Measurements from ENCODE around the gene TBC1D5. TPM values are rescaled to one million over a fixed set of nuclear protein-coding genes. Genes with fewer than 3 reads are reported as not detected.
"Not testable (repeated sequence)": the region's sequence is repeated elsewhere in the genome, so short reads cannot be mapped to it uniquely, and the experiment has no call there.

Gene TBC1D5
- total RNA-seq, 2 donors from 2014 or later: 46.8 to 71.1 TPM

DNA sequence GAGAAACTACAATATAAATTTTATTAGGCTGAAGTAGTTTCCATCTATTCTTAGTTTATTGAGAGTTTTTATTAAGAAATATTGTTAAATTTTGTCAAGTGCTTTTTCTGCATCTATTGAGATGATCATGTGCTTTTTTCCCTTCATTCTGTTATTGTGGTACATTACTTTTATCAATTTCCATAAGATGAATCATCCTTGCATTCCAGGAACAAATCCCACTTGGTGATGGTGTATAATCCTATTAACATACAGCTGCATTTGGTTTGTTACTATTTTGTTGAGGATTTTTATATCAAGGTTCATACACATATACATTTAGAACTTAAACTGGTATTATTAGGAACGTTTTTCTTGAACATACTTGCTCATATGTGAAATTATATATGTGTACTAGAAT is 199.8 kb downstream of the TBC1D5 start:
- H3K9me3 ChIP-seq: no peaks in the 10 kb centered on the region
- intact Hi-C loops (cut with DNase I): no loop called here
- TF ChIP-seq POLR2A (IDR thresholded peaks at IDR 0.05): no peak
- TF ChIP-seq, protein P1, sequence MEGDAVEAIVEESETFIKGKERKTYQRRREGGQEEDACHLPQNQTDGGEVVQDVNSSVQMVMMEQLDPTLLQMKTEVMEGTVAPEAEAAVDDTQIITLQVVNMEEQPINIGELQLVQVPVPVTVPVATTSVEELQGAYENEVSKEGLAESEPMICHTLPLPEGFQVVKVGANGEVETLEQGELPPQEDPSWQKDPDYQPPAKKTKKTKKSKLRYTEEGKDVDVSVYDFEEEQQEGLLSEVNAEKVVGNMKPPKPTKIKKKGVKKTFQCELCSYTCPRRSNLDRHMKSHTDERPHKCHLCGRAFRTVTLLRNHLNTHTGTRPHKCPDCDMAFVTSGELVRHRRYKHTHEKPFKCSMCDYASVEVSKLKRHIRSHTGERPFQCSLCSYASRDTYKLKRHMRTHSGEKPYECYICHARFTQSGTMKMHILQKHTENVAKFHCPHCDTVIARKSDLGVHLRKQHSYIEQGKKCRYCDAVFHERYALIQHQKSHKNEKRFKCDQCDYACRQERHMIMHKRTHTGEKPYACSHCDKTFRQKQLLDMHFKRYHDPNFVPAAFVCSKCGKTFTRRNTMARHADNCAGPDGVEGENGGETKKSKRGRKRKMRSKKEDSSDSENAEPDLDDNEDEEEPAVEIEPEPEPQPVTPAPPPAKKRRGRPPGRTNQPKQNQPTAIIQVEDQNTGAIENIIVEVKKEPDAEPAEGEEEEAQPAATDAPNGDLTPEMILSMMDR (IDR thresholded peaks at IDR 0.05): no peak
- no peak overlapping the region for H3K4me3 ChIP-seq
- WGBS, 2 donors: 87 to 91% methylated on average over 1 of the region's 1 CpG
- no peaks in the 10 kb centered on the region for H3K4me1 ChIP-seq
- DNase-seq (no peak), ATAC-seq (no peak)
- no peaks in the 10 kb centered on the region for H3K27me3 ChIP-seq
- H3K36me3 ChIP-seq (replicated peaks in 1 of 2; ENCODE audit: insufficient read depth in 1 of 2, low read depth in 2 of 2): no peaks in the 10 kb centered on the region
- H3K27ac ChIP-seq: no peak overlapping the region

DNA sequence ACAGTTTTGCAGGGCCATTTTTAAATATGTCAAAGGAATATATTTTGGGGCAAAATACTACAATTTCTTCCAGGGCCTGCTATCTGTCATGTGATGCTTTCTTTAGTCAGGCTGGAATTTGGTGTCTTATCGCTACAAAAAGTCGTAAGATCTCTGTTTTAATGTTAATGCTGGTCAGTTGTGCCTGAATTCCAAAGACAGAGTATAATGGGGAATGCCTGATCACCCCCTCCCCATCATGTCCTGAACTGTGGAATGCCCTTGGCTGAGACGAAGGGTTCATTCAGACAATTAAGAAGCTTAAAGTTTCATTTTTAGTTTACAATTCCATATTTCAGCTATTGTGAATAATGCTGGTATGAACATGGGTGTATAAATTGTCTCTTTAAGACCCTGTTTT is 203.0 kb downstream of the TBC1D5 start:
- 95 to 96% methylated on average over 3 of the region's 3 CpGs for whole genome bisulfite sequencing, 2 donors
- DNase-seq: no peak
- no peaks in the 10 kb centered on the region for H3K36me3 ChIP-seq (replicated peaks in 1 of 2; ENCODE audit: insufficient read depth in 1 of 2, low read depth in 2 of 2)
- peaks cover 9% of the 10 kb centered on the region for H3K4me1 ChIP-seq
- TF ChIP-seq, protein P1 (IDR thresholded peaks at IDR 0.05): no peak
- intact Hi-C loops (cut with DNase I): no loop called here
- no peak overlapping the region for H3K4me3 ChIP-seq
- H3K9me3 ChIP-seq: no peaks in the 10 kb centered on the region
- H3K27ac ChIP-seq: no peak overlapping the region
- ATAC-seq: no peak
- H3K27me3 ChIP-seq: no peaks in the 10 kb centered on the region

DNA sequence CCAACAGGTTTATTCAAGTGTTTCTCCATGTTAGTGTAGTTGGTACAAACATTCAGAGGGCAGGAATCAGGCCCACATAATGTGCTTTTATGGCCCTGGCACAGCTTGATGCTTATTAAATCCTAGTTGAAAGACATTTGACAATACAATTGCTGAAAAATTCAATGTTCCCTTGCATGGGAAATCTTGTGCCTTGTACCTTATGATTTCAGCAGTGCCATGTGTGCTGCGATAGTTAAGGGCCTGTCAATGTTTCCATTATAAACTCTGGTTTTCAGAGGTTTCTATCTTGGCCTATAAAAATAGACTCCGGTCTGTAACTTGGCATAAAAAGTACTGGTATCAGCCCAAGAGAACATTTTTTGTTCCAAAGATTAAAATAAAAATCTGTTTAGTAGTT is 207.2 kb downstream of the TBC1D5 start:
- Histone ChIP-seq H3K36me3 (replicated peaks in 1 of 2; ENCODE audit: insufficient read depth in 1 of 2, low read depth in 2 of 2) (no peaks in the 10 kb centered on the region), H3K27ac (no peak overlapping the region), H3K4me3 (no peak overlapping the region), H3K4me1 (peaks cover 16% of the 10 kb centered on the region), H3K9me3 (no peaks in the 10 kb centered on the region), H3K27me3 (no peaks in the 10 kb centered on the region)
- intact Hi-C loops (cut with DNase I): no loop called here
- no peak for TF ChIP-seq POLR2A (IDR thresholded peaks at IDR 0.05)
- TF ChIP-seq, protein P1 (IDR thresholded peaks at IDR 0.05): no peak
- ATAC-seq (no peak), DNase-seq (no peak)
- WGBS, 2 donors: 22 to 31% methylated on average over 2 of the region's 2 CpGs

DNA sequence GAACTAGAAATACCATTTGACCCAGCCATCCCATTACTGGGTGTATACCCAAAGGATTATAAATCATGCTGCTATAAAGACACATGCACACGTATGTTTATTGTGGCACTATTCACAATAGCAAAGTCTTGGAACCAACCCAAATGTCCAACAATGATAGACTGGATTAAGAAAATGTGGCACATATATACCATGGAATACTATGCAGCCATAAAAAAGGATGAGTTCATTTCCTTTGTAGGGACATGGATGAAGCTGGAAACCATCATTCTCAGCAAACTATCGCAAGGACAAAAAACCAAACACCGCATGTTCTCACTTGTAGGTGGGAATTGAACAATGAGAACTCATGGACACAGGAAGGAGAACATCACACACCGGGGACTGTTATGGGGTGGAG is 210.0 kb downstream of the TBC1D5 start:
- H3K27me3 ChIP-seq; H3K36me3 ChIP-seq (replicated peaks in 1 of 2; ENCODE audit: insufficient read depth in 1 of 2, low read depth in 2 of 2); DNase-seq; intact Hi-C loops (cut with DNase I); H3K9me3 ChIP-seq; H3K4me3 ChIP-seq; H3K27ac ChIP-seq; ATAC-seq: not testable (repeated sequence)
- 90 to 95% methylated on average over 4 of the region's 4 CpGs for WGBS, 2 donors
- peaks cover 16% of the 10 kb centered on the region for H3K4me1 ChIP-seq

DNA sequence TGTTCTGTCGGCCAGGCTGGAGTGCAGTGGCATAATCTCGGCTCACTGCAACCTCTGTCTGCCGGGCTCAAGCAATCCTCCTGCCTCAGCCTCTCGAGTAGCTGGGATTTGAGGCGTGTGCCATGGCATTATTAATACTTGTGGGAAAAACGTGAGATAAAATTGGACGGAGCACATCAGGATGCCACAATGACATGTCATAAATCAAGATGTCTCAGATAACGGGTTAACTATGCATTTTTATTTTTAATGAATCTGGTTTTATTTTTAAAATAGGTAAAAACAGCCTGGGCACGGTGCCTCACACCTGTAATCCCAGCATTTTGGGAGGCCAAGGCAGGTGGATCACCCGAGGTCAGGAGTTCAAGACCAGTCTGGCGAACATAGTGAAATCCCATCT is 212.8 kb downstream of the TBC1D5 start:
- intact Hi-C loops (cut with DNase I): no loop called here
- no peak overlapping the region for H3K27ac ChIP-seq
- H3K27me3 ChIP-seq: no peaks in the 10 kb centered on the region
- H3K9me3 ChIP-seq: no peaks in the 10 kb centered on the region
- no peak for ATAC-seq
- H3K4me3 ChIP-seq: no peak overlapping the region
- TF ChIP-seq POLR2A (IDR thresholded peaks at IDR 0.05): no peak
- TF ChIP-seq, protein P1 (IDR thresholded peaks at IDR 0.05): no peak
- peaks cover 10% of the 10 kb centered on the region for H3K4me1 ChIP-seq
- WGBS, 2 donors: 76 to 85% methylated on average over 11 of the region's 11 CpGs
- DNase-seq: no peak
- no peaks in the 10 kb centered on the region for H3K36me3 ChIP-seq (replicated peaks in 1 of 2; ENCODE audit: insufficient read depth in 1 of 2, low read depth in 2 of 2)
